ENCODE data around the gene NRXN3.

DNA sequence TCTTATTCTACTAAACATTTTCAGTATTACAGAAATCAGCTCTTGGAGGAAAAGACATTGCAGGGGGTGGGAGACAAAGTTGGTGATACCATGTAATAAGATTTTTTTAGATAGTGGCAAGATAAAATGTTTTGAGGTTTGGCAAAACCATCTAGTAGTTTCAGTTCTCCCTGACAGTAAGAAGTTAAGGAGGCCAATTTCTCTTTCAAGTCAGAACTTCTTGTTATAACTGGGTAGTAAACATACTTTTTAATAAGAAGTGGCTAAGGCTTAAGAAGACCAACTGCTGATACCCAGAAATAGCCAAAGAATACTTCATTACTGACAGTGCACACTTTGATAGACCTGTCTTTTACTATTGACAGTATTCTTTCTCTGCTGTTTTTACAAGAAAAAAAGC, 1588.8 kb downstream of the NRXN3 start:
- TF ChIP-seq POLR2A (IDR thresholded peaks at IDR 0.05; ENCODE audit: low read depth, low read length) (no peak), MAZ (IDR thresholded peaks at IDR 0.05; ENCODE audit: borderline replicate concordance, low read depth, low read length) (no peak), RFX5 (IDR thresholded peaks at IDR 0.05; ENCODE audit: low read depth, low read length) (no peak), SMC3 (IDR thresholded peaks at IDR 0.05; ENCODE audit: low read depth, low read length) (no peak), RCOR1 (IDR thresholded peaks at IDR 0.05; ENCODE audit: insufficient replicate concordance, low read length) (no peak), MAFK (IDR thresholded peaks at IDR 0.05; ENCODE audit: low read depth, low read length) (no peak)
- TF ChIP-seq, protein P1, sequence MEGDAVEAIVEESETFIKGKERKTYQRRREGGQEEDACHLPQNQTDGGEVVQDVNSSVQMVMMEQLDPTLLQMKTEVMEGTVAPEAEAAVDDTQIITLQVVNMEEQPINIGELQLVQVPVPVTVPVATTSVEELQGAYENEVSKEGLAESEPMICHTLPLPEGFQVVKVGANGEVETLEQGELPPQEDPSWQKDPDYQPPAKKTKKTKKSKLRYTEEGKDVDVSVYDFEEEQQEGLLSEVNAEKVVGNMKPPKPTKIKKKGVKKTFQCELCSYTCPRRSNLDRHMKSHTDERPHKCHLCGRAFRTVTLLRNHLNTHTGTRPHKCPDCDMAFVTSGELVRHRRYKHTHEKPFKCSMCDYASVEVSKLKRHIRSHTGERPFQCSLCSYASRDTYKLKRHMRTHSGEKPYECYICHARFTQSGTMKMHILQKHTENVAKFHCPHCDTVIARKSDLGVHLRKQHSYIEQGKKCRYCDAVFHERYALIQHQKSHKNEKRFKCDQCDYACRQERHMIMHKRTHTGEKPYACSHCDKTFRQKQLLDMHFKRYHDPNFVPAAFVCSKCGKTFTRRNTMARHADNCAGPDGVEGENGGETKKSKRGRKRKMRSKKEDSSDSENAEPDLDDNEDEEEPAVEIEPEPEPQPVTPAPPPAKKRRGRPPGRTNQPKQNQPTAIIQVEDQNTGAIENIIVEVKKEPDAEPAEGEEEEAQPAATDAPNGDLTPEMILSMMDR (conservative IDR thresholded peaks at IDR 0.05; ENCODE audit: low read depth, low read length): no peak
- TF ChIP-seq, protein P2, sequence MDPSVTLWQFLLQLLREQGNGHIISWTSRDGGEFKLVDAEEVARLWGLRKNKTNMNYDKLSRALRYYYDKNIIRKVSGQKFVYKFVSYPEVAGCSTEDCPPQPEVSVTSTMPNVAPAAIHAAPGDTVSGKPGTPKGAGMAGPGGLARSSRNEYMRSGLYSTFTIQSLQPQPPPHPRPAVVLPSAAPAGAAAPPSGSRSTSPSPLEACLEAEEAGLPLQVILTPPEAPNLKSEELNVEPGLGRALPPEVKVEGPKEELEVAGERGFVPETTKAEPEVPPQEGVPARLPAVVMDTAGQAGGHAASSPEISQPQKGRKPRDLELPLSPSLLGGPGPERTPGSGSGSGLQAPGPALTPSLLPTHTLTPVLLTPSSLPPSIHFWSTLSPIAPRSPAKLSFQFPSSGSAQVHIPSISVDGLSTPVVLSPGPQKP (IDR thresholded peaks at IDR 0.05; ENCODE audit: borderline replicate concordance, low read depth, low read length): no peak
- TF ChIP-seq, protein P3, sequence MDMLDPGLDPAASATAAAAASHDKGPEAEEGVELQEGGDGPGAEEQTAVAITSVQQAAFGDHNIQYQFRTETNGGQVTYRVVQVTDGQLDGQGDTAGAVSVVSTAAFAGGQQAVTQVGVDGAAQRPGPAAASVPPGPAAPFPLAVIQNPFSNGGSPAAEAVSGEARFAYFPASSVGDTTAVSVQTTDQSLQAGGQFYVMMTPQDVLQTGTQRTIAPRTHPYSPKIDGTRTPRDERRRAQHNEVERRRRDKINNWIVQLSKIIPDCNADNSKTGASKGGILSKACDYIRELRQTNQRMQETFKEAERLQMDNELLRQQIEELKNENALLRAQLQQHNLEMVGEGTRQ (IDR thresholded peaks at IDR 0.05; ENCODE audit: low read depth, low read length): no peak

Measured in IMR-90 (cell line).